Small intestine (tissue), 7 donors: ENCODE measurements around the gene NPHP1. TPM values are rescaled to one million over a fixed set of nuclear protein-coding genes. Genes with fewer than 3 reads are reported as not detected.
"Not testable (repeated sequence)": the region's sequence is repeated elsewhere in the genome, so short reads cannot be mapped to it uniquely, and the experiment has no call there.

Experiments
- DNase-seq, 2 donors: peaks; one replicate each; pipeline versions ENCODE4 v3.0.0 to v3.0.0-alpha.2; 2013
- FAIRE-seq: peaks from 2 replicates; lab custom pipeline; 2012; peaks lifted over from hg19 to GRCh38; lab: Jason Lieb, UNC
- H3K27ac ChIP-seq, 3 donors: one replicate each; pipeline ENCODE4 v1.5.1; 2013; ENCODE audit warnings: low read length in 2 of 3, mild to moderate bottlenecking in 2 of 3, control low read depth in 1 of 3, inconsistent platforms in 1 of 3, low read depth in 1 of 3, moderate library complexity in 1 of 3
- H3K27me3 ChIP-seq, 3 donors: one replicate each; pipeline ENCODE4 v1.6.1; 2013; ENCODE audit warnings: low read length in 3 of 3, inconsistent platforms in 1 of 3; ENCODE audit not compliant: control insufficient read depth in 3 of 3, insufficient read depth in 3 of 3
- H3K36me3 ChIP-seq, 3 donors: one replicate each; pipeline ENCODE4 v1.6.1; 2013; ENCODE audit warnings: low read length in 3 of 3, inconsistent platforms in 1 of 3, low read depth in 1 of 3, mild to moderate bottlenecking in 1 of 3, moderate library complexity in 1 of 3; ENCODE audit not compliant: control insufficient read depth in 3 of 3, insufficient read depth in 2 of 3
- H3K4me1 ChIP-seq, 3 donors: one replicate each; pipeline ENCODE4 v1.6.1; 2013; ENCODE audit warnings: low read length in 2 of 3, inconsistent platforms in 1 of 3, low read depth in 1 of 3, mild to moderate bottlenecking in 1 of 3, moderate library complexity in 1 of 3; ENCODE audit not compliant: control insufficient read depth in 3 of 3, insufficient read depth in 2 of 3
- H3K4me3 ChIP-seq, 3 donors: one replicate each; pipeline ENCODE4 v1.5.1; 2013; ENCODE audit warnings: low read length in 3 of 3, control low read depth in 1 of 3, inconsistent platforms in 1 of 3, low read depth in 1 of 3, mild to moderate bottlenecking in 1 of 3, moderate library complexity in 1 of 3
- H3K9me3 ChIP-seq, 2 donors: one replicate each; pipeline ENCODE4 v1.6.1; 2013; ENCODE audit warnings: low read depth in 1 of 2, low read length in 1 of 2; ENCODE audit not compliant: control insufficient read depth in 2 of 2, insufficient read depth in 1 of 2
- WGBS, 3 donors: extraction: QIAGEN DNeasy Blood & Tissue Kit; methylation state at CpG; one replicate each; pipeline ENCODE4 v1.1.7; 2013; 5-methylcytosine and 5-hydroxymethylcytosine counted together
- polyA plus RNA-seq, 4 donors: library from polyadenylated mRNA; stranded (reverse) in 3 of 4; unstranded in 1 of 4; fragments of 200-250 nt in 3 of 4; fragments of 120-200 nt in 1 of 4; gene quantifications; one replicate each; pipeline versions ENCODE4 v1.2.1 to v1.2.3, GENCODE V29; 2013
- donor health status: healthy with polysubstance abuse.
- donor health status: control.
- donor health status: control.
- donor health status: Bipolar disorder and iron deficiency.
- donor health status: healthy.

NPHP1 gene
- polyA plus RNA-seq, 4 donors: 0.27 to 2.6 (median 1.2) TPM

DNA sequence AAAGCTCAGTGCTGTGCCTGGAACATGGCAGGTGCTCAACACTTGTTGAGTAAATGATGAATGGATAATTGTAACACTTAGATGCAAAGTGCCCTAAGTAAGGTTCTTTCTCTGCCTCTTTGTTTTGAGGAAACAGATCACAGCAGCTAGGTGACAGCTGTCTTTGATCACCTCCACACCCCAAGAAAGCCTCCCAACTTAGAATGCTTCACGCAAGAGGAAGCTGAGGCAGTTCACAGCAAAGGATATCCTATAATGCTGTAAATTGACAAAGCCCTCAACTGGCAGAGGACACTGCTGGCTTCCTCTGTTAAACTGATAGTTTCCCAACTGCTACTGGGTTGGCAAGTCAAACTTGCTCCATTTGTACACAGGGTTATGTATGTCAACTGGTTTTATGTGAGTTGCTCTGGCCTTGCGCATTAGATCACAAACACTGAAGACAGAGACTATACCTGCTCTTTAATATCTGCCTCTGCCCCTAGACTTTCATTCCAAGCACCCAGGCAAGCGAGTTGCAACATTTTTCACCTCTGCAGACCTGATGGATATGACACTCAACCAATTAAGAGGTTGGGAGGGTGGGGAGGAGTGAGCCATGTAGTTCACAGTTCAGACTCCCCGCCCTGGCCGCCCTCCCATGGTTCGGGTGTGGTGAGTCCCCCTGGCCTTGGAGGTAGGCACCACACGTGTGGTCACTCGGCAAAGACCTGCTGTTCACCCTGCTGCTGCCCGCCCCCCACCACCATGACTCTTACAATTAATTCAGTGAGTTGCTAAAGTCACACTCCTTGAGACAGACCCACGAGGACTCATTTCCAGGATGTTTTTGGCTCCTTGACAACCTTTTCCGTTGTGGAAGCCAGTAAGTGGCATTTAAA is 84.4 kb downstream of the NPHP1 start:
- DNase-seq: peak; percentile 48 to 59
- 56 to 63% (median 62%) methylated on average over 11 of the region's 11 CpGs for WGBS, 3 donors

DNA sequence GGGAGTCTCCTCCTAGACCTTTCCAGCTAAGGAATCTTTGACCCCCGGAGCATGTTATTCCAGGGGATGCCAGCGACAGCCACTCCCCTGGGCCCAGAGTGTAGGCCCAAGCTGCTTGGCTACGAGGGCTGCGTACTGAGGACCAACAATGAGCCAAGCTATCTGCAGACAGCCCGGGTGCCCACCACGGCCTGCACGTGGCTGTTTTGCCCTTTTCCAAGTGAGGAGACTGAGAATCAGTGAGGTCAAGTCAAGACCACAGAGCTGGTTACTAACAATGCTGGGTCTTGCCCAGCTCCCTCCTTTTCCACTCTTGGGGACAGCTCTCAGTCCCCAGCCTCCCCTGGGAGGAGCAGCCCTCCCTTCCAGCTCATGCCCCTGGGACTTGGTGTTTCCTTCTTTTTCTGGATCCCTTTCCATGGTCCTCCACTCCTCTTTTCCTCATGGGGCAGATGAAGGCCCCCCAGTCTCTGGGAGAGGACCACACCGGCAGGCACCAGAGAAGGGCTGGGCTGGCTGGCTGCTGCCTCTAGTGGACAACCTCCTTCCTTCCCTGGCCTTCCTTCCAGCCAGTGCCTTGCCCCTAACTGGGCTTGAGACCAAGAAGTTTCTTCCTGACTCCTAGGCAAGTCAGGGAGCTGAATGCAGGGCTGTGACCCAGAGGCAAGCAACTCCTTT is 88.6 kb downstream of the NPHP1 start:
- Histone ChIP-seq H3K4me1 (peaks cover 2 to 43% (median 7%) of the 10 kb centered on the region in 3 donors), H3K9me3 (no peaks in the 10 kb centered on the region), H3K27ac (peak overlapping the region; percentile 85 to 99 (median 99)), H3K36me3 (peaks cover 0 to 6% (median 0%) of the 10 kb centered on the region in 3 donors), H3K4me3 (peak overlapping the region in 2 of 3 donors; percentile 64 to 93), H3K27me3 (peaks cover 0 to 8% (median 3%) of the 10 kb centered on the region in 3 donors)
- DNase-seq (peak; percentile 69 to 75), FAIRE-seq (no peak)
- 10 to 23% (median 17%) methylated on average over 8 of the region's 8 CpGs for WGBS, 3 donors

More for the DNA sequence above, 84.4 kb downstream of the NPHP1 start:
- Histone ChIP-seq H3K36me3 (peaks cover 0 to 3% (median 0%) of the 10 kb centered on the region in 3 donors), H3K27me3 (peaks cover 0 to 5% (median 0%) of the 10 kb centered on the region in 3 donors), H3K4me3 (no peak overlapping the region), H3K27ac (no peak overlapping the region), H3K9me3 (no peaks in the 10 kb centered on the region), H3K4me1 (peaks cover 2 to 41% (median 7%) of the 10 kb centered on the region in 3 donors)
- no peak for FAIRE-seq

DNA sequence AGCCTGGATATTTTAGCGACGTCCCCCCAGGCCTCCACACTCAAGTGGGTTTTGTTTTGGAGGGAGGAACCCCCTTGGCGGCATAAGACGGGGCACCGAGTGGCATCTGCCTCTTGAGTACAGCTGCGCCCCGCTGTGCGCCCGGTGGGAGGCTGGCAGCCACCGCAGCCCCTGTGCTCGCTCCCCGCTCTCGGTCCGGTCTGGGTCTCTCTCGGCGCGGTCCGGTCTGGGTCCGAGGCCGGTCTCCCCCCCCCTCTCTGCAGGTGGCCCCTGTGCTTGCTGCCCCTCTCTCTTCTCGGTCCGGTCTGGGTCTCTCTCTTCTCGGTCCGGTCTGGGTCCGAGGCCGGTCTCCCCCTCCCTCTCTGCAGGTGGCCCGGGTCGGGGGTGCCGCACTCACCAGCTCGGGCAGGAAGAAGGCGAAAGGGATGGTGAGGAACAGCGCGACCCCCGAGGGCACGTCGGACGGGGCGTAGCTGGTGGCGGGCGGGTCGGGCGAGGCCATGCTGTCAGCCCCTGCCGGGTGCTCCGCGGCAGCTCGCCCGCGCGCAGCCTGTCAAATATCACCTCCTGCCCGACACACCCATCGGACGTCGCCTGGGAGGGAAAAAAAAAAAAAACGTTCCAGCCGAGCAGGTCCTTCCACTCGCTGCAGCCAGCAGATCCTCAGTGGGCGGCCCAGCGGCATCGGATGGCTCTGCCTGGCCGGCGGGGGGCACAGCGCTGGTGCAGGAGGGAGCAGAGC is 89.4 kb downstream of the NPHP1 start, which contains the start of gene MALL:
TSS of gene MALL (minus strand) at position 532 of the 742 bp plus-strand sequence. CDS start at position 502, 30 bp downstream.
- 8 to 16% (median 11%) methylated on average over 57 to 62 of the region's 62 CpGs for WGBS, 3 donors
- peaks cover 0 to 8% (median 3%) of the 10 kb centered on the region in 3 donors for H3K27me3 ChIP-seq
- no peak for FAIRE-seq
- peaks cover 0 to 6% (median 0%) of the 10 kb centered on the region in 3 donors for H3K36me3 ChIP-seq
- no peaks in the 10 kb centered on the region for H3K9me3 ChIP-seq
- DNase-seq: peak; percentile 88 to 91
- H3K4me1 ChIP-seq: peaks cover under 1 to 37% (median 7%) of the 10 kb centered on the region in 3 donors
- H3K4me3 ChIP-seq: peak within 1 kb of the TSS; percentile 41 to 93 (median 64)
- peak within 1 kb of the TSS; percentile 85 to 99 (median 99) for H3K27ac ChIP-seq

DNA sequence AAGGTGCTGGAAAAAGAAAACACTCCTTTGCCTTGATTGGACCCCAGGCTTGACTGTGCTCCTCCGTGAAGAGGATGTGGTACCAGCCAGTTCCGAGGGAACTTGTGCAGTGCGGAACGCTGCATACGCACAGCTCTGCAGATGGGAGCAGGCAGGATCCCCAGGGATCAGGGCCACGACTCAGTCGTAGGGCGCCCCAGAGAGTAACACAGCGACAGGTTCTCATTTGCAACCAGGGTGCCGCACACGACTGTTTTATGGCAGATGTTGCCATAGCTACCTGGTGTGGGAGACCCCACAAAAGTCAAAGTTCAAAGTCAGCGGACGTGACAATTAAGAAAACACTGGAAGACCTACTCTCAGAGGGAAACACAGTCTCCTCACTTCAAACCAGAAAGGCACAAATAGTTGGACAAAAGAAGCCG is 90.0 kb downstream of the NPHP1 start:
- Histone ChIP-seq H3K4me1 (peaks cover 0 to 30% (median 5%) of the 10 kb centered on the region in 3 donors), H3K36me3 (peaks cover 0 to 6% (median 0%) of the 10 kb centered on the region in 3 donors), H3K27ac (peak overlapping the region; percentile 85 to 99 (median 99)), H3K4me3 (peak overlapping the region; percentile 41 to 93 (median 64)), H3K9me3 (no peaks in the 10 kb centered on the region), H3K27me3 (peaks cover 0 to 8% (median 3%) of the 10 kb centered on the region in 3 donors)
- FAIRE-seq: no peak
- peak; percentile 68 to 89 for DNase-seq
- 8 to 53% (median 51%) methylated on average over 14 of the region's 14 CpGs for WGBS, 3 donors

DNA sequence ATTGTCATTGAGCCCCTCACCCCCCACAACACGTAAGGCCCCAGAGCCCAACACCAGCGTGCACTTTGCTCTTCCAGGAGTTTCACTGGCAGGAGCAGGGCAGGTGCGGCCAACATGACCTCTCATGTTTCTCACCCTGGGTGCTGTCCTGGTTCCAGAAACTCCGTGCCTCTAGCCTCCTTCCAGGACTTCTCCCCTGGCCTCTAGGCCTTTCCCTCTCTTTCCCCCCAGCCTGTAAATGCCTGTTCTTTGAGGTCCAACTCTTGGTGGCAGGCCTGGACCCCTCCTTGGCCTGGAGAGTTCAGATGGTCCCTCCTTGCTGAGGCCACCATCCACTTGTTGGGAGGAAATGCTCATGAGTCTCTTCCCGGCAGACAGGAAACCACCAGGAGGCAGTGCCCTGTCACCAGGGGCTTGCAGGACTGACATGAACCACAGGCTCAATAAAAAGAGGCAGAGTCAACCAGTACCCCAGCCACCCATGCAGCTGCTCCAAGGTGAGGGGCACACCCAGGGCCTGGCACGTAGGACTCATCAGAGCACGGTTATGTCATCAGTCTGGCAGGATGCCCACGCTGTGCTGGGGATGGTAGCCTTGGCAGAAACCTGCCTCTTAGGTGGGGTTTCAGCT is 90.7 kb downstream of the NPHP1 start:
- no peaks in the 10 kb centered on the region for H3K9me3 ChIP-seq
- peak overlapping the region in 2 of 3 donors; percentile 64 to 93 for H3K4me3 ChIP-seq
- H3K4me1 ChIP-seq: peaks cover 0 to 23% (median 4%) of the 10 kb centered on the region in 3 donors
- DNase-seq (peak; percentile 86 to 95), FAIRE-seq (no peak)
- peaks cover 0 to 6% (median 0%) of the 10 kb centered on the region in 3 donors for H3K36me3 ChIP-seq
- peaks cover 0 to 8% (median 3%) of the 10 kb centered on the region in 3 donors for H3K27me3 ChIP-seq
- WGBS, 3 donors: 13 to 46% (median 24%) methylated on average over 8 of the region's 8 CpGs
- peak overlapping the region; percentile 85 to 99 (median 99) for H3K27ac ChIP-seq

DNA sequence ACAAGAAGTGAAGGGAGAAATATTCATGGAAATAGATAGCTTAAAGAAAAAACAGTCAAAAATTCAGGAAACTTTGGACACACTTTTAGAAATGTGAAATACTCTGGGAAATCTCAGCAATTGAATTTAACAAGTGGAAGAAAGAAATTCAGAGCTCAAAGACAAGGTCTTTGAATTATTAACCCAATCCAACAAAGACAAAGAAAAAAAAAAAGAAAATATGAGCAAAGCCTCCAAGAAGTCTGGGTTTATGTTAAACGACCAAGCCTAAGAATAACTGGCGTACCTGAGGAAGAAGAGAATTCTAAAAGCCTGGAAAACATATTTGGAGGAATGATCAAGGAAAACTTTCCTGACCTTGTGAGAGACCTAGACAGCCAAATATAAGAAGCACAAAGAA is 96.5 kb downstream of the NPHP1 start:
- Histone ChIP-seq H3K4me1 (peaks cover 7 to 51% (median 14%) of the 10 kb centered on the region in 3 donors), H3K27ac (peak overlapping the region in 2 of 3 donors; percentile 88 to 96), H3K36me3 (peaks cover 0 to 28% (median 0%) of the 10 kb centered on the region in 3 donors)
- H3K4me3 ChIP-seq, H3K9me3 ChIP-seq, DNase-seq, FAIRE-seq, H3K27me3 ChIP-seq: not testable (repeated sequence)
- 72 to 88% (median 83%) methylated on average over 2 of the region's 2 CpGs for WGBS, 3 donors
